Fibroblast of skin of abdomen (primary cell): ENCODE results near the gene USP15.
"Not testable (repeated sequence)": the region's sequence is repeated elsewhere in the genome, so short reads cannot be mapped to it uniquely, and the experiment has no call there.

ENCODE experiments used
- DNase-seq: peaks from one replicate; pipeline ENCODE4 v3.0.0-alpha.2; 2013

Gene USP15

GRCh38 chr12:62328296-62328921, 68.2 kb downstream of the USP15 start:
- no peak for DNase-seq

- DNase-seq = no peak
Observed at GRCh38 chr12:62331306-62331705, 71.1 kb downstream of the USP15 start.

- DNase-seq = no peak
Observed at GRCh38 chr12:62332598-62332997, 72.4 kb downstream of the USP15 start.

- DNase-seq = no peak
Observed at GRCh38 chr12:62335057-62335456, 74.9 kb downstream of the USP15 start.

GRCh38 chr12:62335796-62336195, 75.6 kb downstream of the USP15 start:
- DNase-seq = no peak

DNA sequence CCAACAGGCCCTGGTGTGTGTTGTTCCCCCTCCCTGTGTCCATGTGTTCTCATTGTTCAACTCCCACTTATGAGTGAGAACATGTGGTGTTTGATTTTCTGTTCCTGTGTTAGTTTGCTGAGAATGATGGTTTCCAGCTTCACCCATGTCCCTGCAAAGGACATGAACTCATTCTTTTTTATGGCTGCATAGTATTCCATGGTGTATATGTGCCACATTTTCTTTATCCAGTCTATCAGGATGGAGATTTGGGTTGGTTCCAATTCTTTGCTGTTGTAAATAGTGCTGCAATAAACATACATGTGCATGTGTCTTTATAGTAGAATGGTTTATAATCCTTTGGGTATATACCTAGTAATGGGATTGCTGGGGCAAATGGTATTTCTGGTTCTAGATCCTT, 77.4 kb downstream of the USP15 start:
- DNase-seq = not testable (repeated sequence)

- DNase-seq = not testable (repeated sequence)
Observed at GRCh38 chr12:62342614-62343303, 82.6 kb downstream of the USP15 start.

DNA sequence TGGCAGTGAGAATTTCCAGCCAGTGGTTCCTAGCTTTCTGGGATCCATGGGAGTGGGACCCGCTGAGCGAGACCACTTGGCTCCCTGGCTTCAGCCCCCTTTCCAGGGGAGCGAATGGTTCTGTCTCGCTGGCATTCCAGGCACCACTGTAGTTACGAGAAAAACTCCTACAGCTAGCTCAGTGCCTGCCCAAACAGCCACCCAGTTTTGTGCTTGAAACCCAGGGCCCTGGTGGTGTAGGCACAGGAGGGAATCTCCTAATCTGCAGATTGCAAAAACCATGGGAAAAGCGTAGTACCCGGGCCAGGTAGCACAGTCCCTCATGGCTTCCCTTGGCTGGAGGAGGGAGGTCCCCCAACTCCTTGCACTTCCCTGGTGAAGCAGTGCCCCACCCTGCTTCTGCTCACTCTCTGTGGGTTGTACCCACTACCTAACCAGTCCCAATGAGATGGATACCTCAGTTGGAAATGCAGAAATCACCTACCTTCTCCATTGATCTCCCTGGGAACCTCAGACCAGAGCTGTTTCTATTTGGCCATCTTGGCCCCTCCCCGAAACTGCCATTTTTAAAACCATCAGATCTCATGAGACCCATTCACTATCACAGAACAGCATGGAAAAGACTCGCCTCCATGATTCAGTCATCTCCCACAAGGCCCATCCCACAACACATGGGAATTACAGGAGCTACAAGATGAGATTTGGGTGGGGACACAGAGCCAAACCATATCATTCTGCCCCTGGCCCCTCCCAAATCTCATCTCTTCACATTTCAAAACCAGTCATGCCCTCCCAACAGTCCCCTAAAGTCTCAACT, 83.3 kb downstream of the USP15 start:
- not testable (repeated sequence) for DNase-seq

GRCh38 chr12:62344731-62345556, 84.7 kb downstream of the USP15 start:
- DNase-seq = not testable (repeated sequence)

GRCh38 chr12:62345667-62346066, 85.5 kb downstream of the USP15 start:
- DNase-seq = no peak

DNA sequence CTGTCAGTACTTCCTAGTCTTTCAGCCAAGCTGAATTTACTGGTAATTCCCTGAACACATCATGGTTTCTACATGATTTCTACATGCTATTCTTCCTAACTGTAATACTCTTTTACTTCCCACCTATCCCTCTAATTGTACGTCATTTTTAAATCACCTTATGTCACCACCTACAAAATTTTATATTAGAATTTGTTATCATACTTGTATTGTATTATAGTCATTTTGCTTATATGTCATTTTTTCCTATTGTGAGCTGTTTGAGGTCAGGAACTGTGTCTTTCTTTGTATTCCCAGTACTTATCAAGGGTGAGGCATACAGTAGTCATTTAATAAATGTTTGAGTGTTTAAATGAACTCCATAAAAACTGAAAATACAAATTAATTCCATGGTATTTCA, 86.6 kb downstream of the USP15 start:
- DNase-seq = no peak

- DNase-seq = peak; percentile 13
Observed at GRCh38 chr12:62347922-62348650, 87.9 kb downstream of the USP15 start.

- no peak for DNase-seq
Observed at GRCh38 chr12:62350554-62350953, 90.3 kb downstream of the USP15 start.

- no peak for DNase-seq
Observed at GRCh38 chr12:62351326-62351725, 91.1 kb downstream of the USP15 start.

DNA sequence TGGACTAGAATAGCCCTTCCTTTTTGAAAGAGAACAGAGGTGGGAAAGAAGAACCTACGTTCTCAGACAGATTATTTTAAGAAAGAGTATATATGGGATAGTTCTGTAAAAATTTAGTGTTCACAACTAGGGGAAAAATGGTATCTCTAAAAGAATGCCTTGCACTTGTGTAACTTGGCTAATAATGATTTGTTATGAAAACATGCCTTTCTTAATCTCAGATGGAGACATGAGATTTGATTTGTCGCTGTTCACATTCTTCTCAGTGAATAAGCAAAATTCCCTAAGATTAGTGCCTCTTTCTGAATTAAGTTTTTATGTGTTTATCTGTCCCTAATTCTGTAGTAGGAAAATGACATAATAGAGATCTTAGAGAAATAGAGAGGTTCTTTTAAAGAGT, 100.8 kb downstream of the USP15 start:
- DNase-seq = no peak

- DNase-seq = no peak
Observed at GRCh38 chr12:62363506-62363905, 103.3 kb downstream of the USP15 start.

DNA sequence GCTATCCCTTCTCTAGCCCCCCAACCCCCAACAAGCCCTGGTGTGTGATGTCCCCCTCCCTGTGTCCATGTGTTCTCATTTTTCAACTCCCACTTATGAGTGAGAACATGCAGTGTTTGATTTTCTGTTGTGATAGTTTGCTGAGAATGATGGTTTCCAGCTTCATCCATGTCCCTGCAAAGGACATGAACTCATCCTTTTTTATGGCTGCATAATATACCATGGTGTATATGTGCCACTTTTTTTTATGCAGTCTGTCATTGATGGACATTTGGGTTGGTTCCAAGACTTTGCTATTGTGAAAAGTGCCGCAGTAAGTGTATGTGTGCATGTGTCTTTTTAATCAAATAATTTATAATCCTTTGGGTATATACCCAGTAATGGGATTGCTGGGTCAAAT, 104.5 kb downstream of the USP15 start:
- not testable (repeated sequence) for DNase-seq

GRCh38 chr12:62365846-62366245, 105.6 kb downstream of the USP15 start:
- DNase-seq = not testable (repeated sequence)

GRCh38 chr12:62368430-62369223, 108.4 kb downstream of the USP15 start:
- not testable (repeated sequence) for DNase-seq

GRCh38 chr12:62370189-62370588, 110.0 kb downstream of the USP15 start:
- no peak for DNase-seq

GRCh38 chr12:62371661-62372060, 111.5 kb downstream of the USP15 start:
- no peak for DNase-seq
